ENCODE data around the gene PAF1. TPM values are rescaled to one million over a fixed set of nuclear protein-coding genes. Genes with fewer than 3 reads are reported as not detected.

The PAF1 gene
- total RNA-seq, 1 donor from 2014 or later = 63.4 TPM

GRCh38 chr19:39388657-39389056 lies 2.2 kb downstream of the PAF1 start:
- H3K4me3 ChIP-seq (ENCODE audit: low read depth, low read length) = no peak overlapping the region
- DNase-seq (ENCODE audit: low read depth) = no peak
- TF ChIP-seq CTCF (conservative IDR thresholded peaks at IDR 0.05; ENCODE audit: low read depth, low read length) = no peak

- no peak overlapping the region for H3K4me3 ChIP-seq (ENCODE audit: low read depth, low read length)
- no peak for DNase-seq (ENCODE audit: low read depth)
- TF ChIP-seq CTCF (conservative IDR thresholded peaks at IDR 0.05; ENCODE audit: low read depth, low read length) = no peak
Observed at GRCh38 chr19:39386557-39386956, 4.3 kb downstream of the PAF1 start.

- H3K4me3 ChIP-seq (ENCODE audit: low read depth, low read length) = no peak overlapping the region
- TF ChIP-seq CTCF (conservative IDR thresholded peaks at IDR 0.05; ENCODE audit: low read depth, low read length) = no peak
- DNase-seq (ENCODE audit: low read depth) = no peak
Observed at GRCh38 chr19:39385629-39386411, 5.1 kb downstream of the PAF1 start.

- H3K4me3 ChIP-seq (ENCODE audit: low read depth, low read length) = no peak overlapping the region
- TF ChIP-seq CTCF (conservative IDR thresholded peaks at IDR 0.05; ENCODE audit: low read depth, low read length) = no peak
- no peak for DNase-seq (ENCODE audit: low read depth)
Observed at GRCh38 chr19:39384839-39385568, 5.9 kb downstream of the PAF1 start.

GRCh38 chr19:39382991-39383828 lies 7.7 kb downstream of the PAF1 start:
- H3K4me3 ChIP-seq (ENCODE audit: low read depth, low read length) = no peak overlapping the region
- no peak for TF ChIP-seq CTCF (conservative IDR thresholded peaks at IDR 0.05; ENCODE audit: low read depth, low read length)
- DNase-seq (ENCODE audit: low read depth) = no peak

GRCh38 chr19:39381910-39382611 lies 8.8 kb downstream of the PAF1 start:
- H3K4me3 ChIP-seq (ENCODE audit: low read depth, low read length) = no peak overlapping the region
- no peak for DNase-seq (ENCODE audit: low read depth)
- no peak for TF ChIP-seq CTCF (conservative IDR thresholded peaks at IDR 0.05; ENCODE audit: low read depth, low read length)

Measured in epithelial cell of proximal tubule (primary cell).